MM.1S (cell line): ENCODE measurements around the gene ZIK1.

ENCODE experiments used
- CTCF ChIP-seq: fragments of 300-600 bp; sonication (generic); IDR thresholded peaks from 2 replicates; pipeline ENCODE4 v1.5.1; 2016; ENCODE audit warnings: antibody characterized with exemption, low read length, mixed read lengths
- EZH2 ChIP-seq: fragments of 300-600 bp; sonication (generic); optimal IDR thresholded peaks from 2 replicates; pipeline ENCODE3; 2017; ENCODE audit warnings: low read depth, mild to moderate bottlenecking, antibody characterized with exemption, low read length, mixed read lengths
- EZH2phosphoT487 ChIP-seq: fragments of 300-600 bp; sonication (generic); IDR thresholded peaks from 2 replicates; pipeline ENCODE4 v1.6.1; 2018; ENCODE audit warnings: antibody characterized with exemption, low read length

- TF ChIP-seq EZH2phosphoT487 = no peak
- TF ChIP-seq CTCF = no peak
- TF ChIP-seq EZH2 = no peak
Measured at GRCh38 chr19:57563547-57563946, 20.4 kb upstream of the ZIK1 start.
